Astrocyte (in vitro differentiated cells and primary cell): ENCODE data around the gene SLC27A2. TPM values are rescaled to one million over a fixed set of nuclear protein-coding genes. Genes with fewer than 3 reads are reported as not detected.

ENCODE experiments used
- DNase-seq: peaks from one replicate; pipeline ENCODE4 v3.0.0-alpha.2; 2010; ENCODE audit warnings: low read depth
- FAIRE-seq: peaks from 2 replicates; lab custom pipeline; 2011; peaks lifted over from hg19 to GRCh38; lab: Jason Lieb, UNC
- H2AFZ ChIP-seq: 2 replicates; pipeline ENCODE4 v1.6.0; 2012; ENCODE audit warnings: low read depth, low read length, inconsistent platforms
- H3K27ac ChIP-seq: 2 replicates; pipeline ENCODE4 v1.5.1; 2011; ENCODE audit warnings: low read depth, low read length, inconsistent platforms
- H3K27me3 ChIP-seq: 2 replicates; pipeline ENCODE4 v1.6.0; 2011; ENCODE audit warnings: low read length, inconsistent platforms; ENCODE audit not compliant: insufficient read depth
- H3K36me3 ChIP-seq: 2 replicates; pipeline ENCODE4 v1.5.1; 2011; ENCODE audit warnings: low read length, inconsistent platforms; ENCODE audit not compliant: insufficient read depth
- H3K4me1 ChIP-seq: 2 replicates; pipeline ENCODE4 v1.5.1; 2011; ENCODE audit warnings: low read length, inconsistent platforms; ENCODE audit not compliant: insufficient read depth
- H3K4me2 ChIP-seq: 2 replicates; pipeline ENCODE4 v1.6.0; 2012; ENCODE audit warnings: low read length, inconsistent platforms
- H3K4me3 ChIP-seq: 2 replicates; pipeline ENCODE4 v1.5.1; 2011; ENCODE audit warnings: low read depth, mild to moderate bottlenecking, low read length, inconsistent platforms; ENCODE audit not compliant: insufficient read depth
- H3K79me2 ChIP-seq: 2 replicates; pipeline ENCODE4 v1.6.0; 2012; ENCODE audit warnings: mild to moderate bottlenecking, low read length, inconsistent platforms; ENCODE audit not compliant: insufficient read depth
- H3K9ac ChIP-seq: 2 replicates; pipeline ENCODE4 v1.6.0; 2012; ENCODE audit warnings: mild to moderate bottlenecking, low read length, inconsistent platforms
- H3K9me3 ChIP-seq: 2 replicates; pipeline ENCODE4 v1.5.1; 2012; ENCODE audit warnings: low read depth, mild to moderate bottlenecking, low read length, inconsistent platforms; ENCODE audit not compliant: insufficient read depth
- H4K20me1 ChIP-seq: 2 replicates; pipeline ENCODE4 v1.6.0; 2012; ENCODE audit warnings: low read length, inconsistent platforms; ENCODE audit not compliant: insufficient read depth
- H3K27ac Mint-ChIP-seq: one replicate; pipeline ENCODE4 v1.8.0; 2021; ENCODE audit warnings: mild to moderate bottlenecking, mixed read lengths; ENCODE audit not compliant: unreplicated experiment
- H3K27me3 Mint-ChIP-seq: one replicate; pipeline ENCODE4 v1.8.0; 2021; ENCODE audit warnings: low read depth, mixed read lengths; ENCODE audit not compliant: unreplicated experiment
- H3K36me3 Mint-ChIP-seq: one replicate; pipeline ENCODE4 v1.8.0; 2021; ENCODE audit warnings: low read depth, mixed read lengths; ENCODE audit not compliant: unreplicated experiment
- H3K4me1 Mint-ChIP-seq: one replicate; pipeline ENCODE4 v1.8.0; 2021; ENCODE audit warnings: low read depth, mixed read lengths; ENCODE audit not compliant: unreplicated experiment
- H3K4me3 Mint-ChIP-seq: one replicate; pipeline ENCODE4 v1.8.0; 2021; ENCODE audit warnings: mild to moderate bottlenecking, moderate library complexity, mixed read lengths; ENCODE audit not compliant: unreplicated experiment
- H3K9me3 Mint-ChIP-seq: one replicate; pipeline ENCODE4 v1.8.0; 2021; ENCODE audit warnings: mild to moderate bottlenecking, mixed read lengths; ENCODE audit not compliant: unreplicated experiment
- EZH2 ChIP-seq: IDR thresholded peaks from 2 replicates; pipeline ENCODE4 v1.6.1; 2012; ENCODE audit warnings: mild to moderate bottlenecking, low read length, inconsistent platforms; ENCODE audit not compliant: insufficient read depth
- total RNA-seq: library from RNA; stranded (reverse); gene quantifications from 2 replicates; pipeline ENCODE4 v1.2.1, GENCODE V29; 2021
- TF ChIP-seq, protein P1 (sequence below): IDR thresholded peaks from 2 replicates; pipeline ENCODE4 v1.5.1; 2011; ENCODE audit warnings: low read depth, mild to moderate bottlenecking, inconsistent platforms, low read length, moderate library complexity; ENCODE audit not compliant: insufficient read depth

Gene SLC27A2
- total RNA-seq, 1 donor from 2014 or later, result 0.82 TPM

DNA sequence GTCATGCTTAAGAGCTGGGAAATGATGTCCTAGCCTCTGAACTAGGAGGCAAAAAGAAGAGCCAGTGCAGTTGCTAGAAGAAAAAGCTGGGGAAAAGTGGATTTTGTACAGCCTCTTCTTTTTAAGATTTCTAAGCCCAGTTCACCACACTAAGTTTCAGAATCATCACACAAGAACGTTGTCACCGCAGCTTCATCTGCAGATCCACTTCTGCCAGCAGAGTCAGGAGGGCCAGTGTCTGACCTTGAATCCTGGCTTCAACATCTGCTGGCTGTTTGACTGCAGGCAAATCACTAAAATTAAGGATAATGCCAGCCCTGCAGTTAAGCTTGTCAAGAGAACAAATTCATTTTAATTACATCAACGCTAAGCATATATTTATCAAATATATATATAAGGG is 47.3 kb downstream of the SLC27A2 start:
- no peaks in the 10 kb centered on the region for H4K20me1 ChIP-seq
- TF ChIP-seq EZH2, result no peak
- TF ChIP-seq, protein P1, sequence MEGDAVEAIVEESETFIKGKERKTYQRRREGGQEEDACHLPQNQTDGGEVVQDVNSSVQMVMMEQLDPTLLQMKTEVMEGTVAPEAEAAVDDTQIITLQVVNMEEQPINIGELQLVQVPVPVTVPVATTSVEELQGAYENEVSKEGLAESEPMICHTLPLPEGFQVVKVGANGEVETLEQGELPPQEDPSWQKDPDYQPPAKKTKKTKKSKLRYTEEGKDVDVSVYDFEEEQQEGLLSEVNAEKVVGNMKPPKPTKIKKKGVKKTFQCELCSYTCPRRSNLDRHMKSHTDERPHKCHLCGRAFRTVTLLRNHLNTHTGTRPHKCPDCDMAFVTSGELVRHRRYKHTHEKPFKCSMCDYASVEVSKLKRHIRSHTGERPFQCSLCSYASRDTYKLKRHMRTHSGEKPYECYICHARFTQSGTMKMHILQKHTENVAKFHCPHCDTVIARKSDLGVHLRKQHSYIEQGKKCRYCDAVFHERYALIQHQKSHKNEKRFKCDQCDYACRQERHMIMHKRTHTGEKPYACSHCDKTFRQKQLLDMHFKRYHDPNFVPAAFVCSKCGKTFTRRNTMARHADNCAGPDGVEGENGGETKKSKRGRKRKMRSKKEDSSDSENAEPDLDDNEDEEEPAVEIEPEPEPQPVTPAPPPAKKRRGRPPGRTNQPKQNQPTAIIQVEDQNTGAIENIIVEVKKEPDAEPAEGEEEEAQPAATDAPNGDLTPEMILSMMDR, result no peak
- no peak overlapping the region for H3K4me3 ChIP-seq
- no peak overlapping the region for H2AFZ ChIP-seq
- no peak overlapping the region for H3K27ac ChIP-seq
- H3K4me1 ChIP-seq, result no peaks in the 10 kb centered on the region
- H3K9me3 ChIP-seq, result no peaks in the 10 kb centered on the region
- Mint-ChIP-seq H3K4me1 (no peaks in the 10 kb centered on the region), H3K27ac (no peak overlapping the region), H3K9me3 (no peaks in the 10 kb centered on the region), H3K4me3 (no peak overlapping the region), H3K36me3 (no peaks in the 10 kb centered on the region), H3K27me3 (no peaks in the 10 kb centered on the region)
- no peak overlapping the region for H3K4me2 ChIP-seq
- no peak overlapping the region for H3K9ac ChIP-seq
- FAIRE-seq (no peak), DNase-seq (no peak)
- H3K36me3 ChIP-seq, result no peaks in the 10 kb centered on the region
- no peaks in the 10 kb centered on the region for H3K79me2 ChIP-seq
- H3K27me3 ChIP-seq, result peaks cover 5% of the 10 kb centered on the region

DNA sequence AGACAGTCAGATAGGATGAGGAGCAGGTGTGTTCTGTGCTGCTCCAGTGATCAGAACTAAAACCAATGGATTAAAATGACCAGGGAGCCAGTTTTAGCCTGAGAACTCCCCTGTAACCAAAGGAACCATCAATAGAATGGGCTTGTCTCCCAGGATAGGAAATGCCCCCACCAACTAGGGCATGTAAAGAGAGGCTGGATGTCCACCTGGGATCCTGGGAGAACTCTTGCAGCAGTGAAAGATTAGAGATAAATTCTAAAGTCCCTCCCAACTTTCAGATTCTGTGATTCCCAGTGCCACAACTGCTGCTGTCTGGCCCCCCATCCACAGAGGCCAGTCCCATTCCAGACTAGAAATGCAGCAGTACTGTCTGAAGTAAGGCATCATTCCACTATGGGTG is 49.8 kb downstream of the SLC27A2 start:
- Histone ChIP-seq H3K4me1 (no peaks in the 10 kb centered on the region), H3K4me3 (no peak overlapping the region), H3K79me2 (no peaks in the 10 kb centered on the region), H3K27ac (no peak overlapping the region), H3K9ac (no peak overlapping the region), H3K36me3 (no peaks in the 10 kb centered on the region), H3K9me3 (no peaks in the 10 kb centered on the region), H3K27me3 (peaks cover 5% of the 10 kb centered on the region), H4K20me1 (no peaks in the 10 kb centered on the region), H2AFZ (no peak overlapping the region), H3K4me2 (no peak overlapping the region)
- Mint-ChIP-seq H3K9me3 (no peaks in the 10 kb centered on the region), H3K36me3 (no peaks in the 10 kb centered on the region), H3K27me3 (no peaks in the 10 kb centered on the region), H3K4me1 (no peaks in the 10 kb centered on the region), H3K27ac (no peak overlapping the region), H3K4me3 (no peak overlapping the region)
- FAIRE-seq, result no peak
- TF ChIP-seq, protein P1, result no peak
- TF ChIP-seq EZH2, result no peak
- DNase-seq, result no peak

DNA sequence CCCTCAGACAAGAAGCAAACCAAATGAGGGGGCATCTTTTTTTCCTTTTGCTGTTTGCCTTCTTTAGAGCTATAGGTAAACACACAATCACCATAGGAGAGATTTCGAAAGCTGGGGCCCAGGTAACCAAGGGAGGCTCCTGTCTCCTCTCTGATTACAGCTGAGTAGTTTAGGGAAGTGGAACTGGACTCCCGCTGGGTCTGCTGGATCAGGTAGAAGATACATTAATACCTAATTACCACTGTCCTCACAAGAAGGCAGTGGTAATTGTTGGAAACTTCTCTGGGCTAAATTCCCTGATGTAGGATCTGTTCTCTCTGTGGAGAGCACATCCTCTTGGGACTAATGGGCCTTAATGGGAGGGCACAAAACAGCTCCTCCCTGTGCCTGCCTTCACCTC is 50.8 kb downstream of the SLC27A2 start:
- H3K9ac ChIP-seq, result no peak overlapping the region
- DNase-seq, result no peak
- H3K27ac ChIP-seq, result no peak overlapping the region
- no peaks in the 10 kb centered on the region for H3K36me3 ChIP-seq
- no peak overlapping the region for H3K4me2 ChIP-seq
- no peaks in the 10 kb centered on the region for H3K9me3 ChIP-seq
- Mint-ChIP-seq H3K4me1 (no peaks in the 10 kb centered on the region), H3K4me3 (no peak overlapping the region), H3K9me3 (no peaks in the 10 kb centered on the region), H3K27me3 (no peaks in the 10 kb centered on the region), H3K27ac (no peak overlapping the region), H3K36me3 (no peaks in the 10 kb centered on the region)
- TF ChIP-seq, protein P1, result no peak
- no peak for TF ChIP-seq EZH2
- no peaks in the 10 kb centered on the region for H4K20me1 ChIP-seq
- no peaks in the 10 kb centered on the region for H3K79me2 ChIP-seq
- H3K27me3 ChIP-seq, result peaks cover 5% of the 10 kb centered on the region
- no peak for FAIRE-seq
- H3K4me1 ChIP-seq, result no peaks in the 10 kb centered on the region
- no peak overlapping the region for H3K4me3 ChIP-seq
- no peak overlapping the region for H2AFZ ChIP-seq
